ENCODE measurements around the gene DOC2B. TPM values are rescaled to one million over a fixed set of nuclear protein-coding genes. Genes with fewer than 3 reads are reported as not detected.
"Not testable (repeated sequence)": the region's sequence is repeated elsewhere in the genome, so short reads cannot be mapped to it uniquely, and the experiment has no call there.

The DOC2B gene
- total RNA-seq, 1 donor from 2014 or later: 19.4 TPM

DNA sequence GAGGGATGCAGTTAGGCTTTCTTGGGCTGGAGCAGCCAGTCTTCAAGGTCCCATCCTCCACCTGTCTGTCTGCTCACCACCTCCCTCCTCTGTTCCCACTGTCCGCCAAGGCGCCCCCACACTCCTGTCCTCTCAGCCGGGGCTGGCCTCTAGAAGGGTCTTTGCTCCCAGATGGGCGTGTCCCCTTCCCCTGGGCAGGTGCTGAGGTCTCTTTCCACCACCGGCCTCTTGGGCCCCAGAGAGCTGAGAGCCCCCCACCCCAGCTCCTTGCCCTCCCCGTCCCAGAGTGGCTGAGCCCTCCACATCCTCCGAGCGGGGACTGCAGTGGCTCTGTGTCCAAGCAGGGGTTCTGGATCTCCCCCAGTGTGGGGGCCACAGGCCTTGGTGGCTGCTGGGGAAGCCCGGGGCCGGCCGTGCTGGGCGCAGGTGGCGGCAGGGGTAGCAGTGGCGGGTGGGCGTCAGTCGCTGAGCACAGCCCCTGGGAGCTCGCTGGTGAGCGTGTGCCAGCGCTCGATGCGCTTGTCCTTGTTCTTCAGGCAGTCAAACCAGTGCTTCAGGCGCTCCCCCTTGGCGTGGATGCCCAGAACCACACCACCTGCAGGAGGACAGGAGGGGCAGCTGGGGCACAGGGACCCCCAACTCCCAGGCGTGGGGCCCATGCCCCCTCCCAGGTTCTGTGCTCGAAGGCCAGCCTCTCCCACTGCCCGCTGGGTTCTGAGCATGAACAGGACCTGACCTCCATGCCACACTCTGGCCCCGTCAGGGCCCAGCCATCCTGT is 34.3 kb downstream of the DOC2B start:
- DNase-seq (ENCODE audit: extremely low read depth, low read depth, low spot score): no peak

DNA sequence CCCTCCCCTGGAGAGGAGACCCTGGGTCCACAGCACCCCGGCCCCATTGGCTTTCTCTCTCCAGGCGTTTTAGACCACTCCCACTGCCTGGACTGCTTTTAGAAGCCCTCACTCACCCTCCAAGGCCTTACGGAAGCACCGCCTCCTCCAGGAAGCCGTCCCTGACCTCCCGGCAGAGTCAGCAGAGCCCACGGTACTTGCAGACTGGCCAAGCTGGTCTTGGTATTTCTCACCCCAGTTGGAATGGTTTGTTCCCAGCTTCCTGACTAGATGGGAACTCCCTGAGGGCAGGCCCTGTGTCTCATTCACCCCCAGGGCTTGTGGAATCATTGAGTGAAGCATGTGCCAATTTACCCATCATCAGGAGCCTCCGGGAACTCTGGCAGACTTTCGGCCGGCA is 34.9 kb downstream of the DOC2B start:
- DNase-seq (ENCODE audit: extremely low read depth, low read depth, low spot score): no peak

DNA sequence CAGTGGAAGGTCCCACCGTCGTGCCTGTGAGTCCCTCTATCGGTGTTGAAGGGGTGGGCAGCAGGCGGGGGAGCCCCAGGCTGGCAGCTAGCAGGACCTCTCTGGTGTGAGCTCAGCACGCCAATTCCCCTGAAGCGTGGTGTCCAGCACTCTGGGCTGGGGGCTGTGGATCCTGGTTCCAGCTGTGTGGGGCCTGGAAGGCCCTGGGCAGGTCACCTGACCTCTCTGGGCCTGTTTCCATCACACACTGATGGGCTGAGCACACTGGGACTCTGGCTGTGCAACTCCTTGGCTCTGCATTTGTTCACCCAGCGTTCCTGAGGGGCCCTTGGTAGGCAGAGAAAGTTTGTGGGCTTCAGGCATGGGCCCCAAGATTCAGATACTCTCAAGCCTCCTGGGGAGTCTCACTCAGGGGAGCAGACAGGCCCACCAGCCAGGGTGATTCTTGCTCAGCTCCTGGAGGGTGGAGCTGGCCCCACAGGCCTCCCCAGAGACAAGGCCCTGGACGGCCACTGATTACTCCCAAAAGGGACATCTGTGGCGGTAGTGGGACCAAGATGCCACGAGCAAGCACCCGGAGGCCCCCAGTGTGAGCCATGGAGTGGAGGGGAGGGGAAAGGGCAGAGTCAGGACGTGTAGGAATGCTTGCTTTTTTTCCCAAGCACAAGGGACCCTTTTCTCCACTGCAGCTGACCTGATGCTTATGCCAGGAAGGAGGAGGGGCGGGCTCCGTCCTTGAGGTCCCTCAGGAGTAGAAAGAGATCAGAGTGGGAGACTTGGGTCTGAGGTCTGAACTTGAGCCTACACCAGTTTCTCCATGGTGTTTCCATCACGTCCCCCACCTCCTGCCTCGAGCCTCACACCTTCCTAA is 35.5 kb downstream of the DOC2B start:
- no peak for DNase-seq (ENCODE audit: extremely low read depth, low read depth, low spot score)

DNA sequence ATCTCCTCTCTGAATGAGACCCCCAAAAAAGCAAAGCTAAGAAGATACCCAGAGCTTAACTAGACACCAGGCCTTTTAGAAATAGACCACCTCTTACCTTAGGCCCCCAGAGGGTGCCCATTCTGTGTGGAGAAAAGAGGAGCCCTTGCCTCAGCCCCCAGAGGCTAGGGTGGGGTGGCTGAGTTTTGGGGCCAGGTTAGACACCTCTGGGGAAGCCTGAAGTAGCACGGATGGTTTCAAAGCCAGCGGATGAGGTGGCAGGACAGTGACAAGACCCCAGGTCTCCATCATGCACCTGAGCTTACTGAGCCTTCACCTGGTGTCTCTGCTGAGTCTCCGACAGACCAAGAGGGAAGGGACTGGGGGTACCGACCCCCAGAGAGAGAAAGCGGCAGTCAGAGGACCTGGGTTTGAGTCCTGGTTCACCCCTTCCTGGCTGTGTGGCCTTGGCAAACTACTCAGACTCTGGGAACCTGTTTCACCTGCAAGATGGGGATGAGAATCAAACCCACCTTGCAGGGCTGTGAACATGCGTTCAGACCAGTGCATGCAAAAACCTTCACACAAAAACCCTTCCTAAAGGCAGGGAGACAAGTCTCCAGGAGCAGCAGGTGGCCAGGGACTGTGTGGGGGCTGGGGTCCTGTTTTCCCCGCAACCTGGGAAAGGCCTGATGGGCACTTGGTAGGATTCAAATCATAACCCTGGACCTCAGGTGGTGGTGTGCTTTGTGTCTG is 36.3 kb downstream of the DOC2B start:
- no peak for DNase-seq (ENCODE audit: extremely low read depth, low read depth, low spot score)

DNA sequence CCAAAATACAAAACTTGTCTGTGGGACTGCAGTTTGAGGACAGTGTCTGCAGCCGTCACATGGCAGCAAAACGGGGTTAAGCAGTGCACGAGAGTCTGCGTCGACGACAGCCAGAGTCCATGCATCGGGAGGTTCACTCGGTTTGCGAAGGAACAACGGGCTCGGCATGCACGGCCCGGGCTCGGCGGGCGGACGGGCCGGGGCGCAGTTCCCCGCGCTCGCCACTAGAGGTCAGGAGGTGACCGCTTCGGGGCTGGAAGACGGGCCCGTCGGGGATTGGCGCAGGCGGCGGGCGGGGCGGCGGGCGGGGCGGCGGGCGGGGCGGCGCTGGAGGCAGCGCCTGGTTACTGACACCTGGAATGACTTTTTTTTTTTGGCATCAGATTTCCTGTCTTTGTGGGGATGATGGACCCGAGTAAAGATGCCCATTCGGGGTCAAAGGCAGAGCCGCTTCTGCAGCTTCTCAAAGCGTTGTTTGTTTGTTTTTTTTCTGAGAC is 37.6 kb downstream of the DOC2B start:
- DNase-seq (ENCODE audit: extremely low read depth, low read depth, low spot score): no peak

DNA sequence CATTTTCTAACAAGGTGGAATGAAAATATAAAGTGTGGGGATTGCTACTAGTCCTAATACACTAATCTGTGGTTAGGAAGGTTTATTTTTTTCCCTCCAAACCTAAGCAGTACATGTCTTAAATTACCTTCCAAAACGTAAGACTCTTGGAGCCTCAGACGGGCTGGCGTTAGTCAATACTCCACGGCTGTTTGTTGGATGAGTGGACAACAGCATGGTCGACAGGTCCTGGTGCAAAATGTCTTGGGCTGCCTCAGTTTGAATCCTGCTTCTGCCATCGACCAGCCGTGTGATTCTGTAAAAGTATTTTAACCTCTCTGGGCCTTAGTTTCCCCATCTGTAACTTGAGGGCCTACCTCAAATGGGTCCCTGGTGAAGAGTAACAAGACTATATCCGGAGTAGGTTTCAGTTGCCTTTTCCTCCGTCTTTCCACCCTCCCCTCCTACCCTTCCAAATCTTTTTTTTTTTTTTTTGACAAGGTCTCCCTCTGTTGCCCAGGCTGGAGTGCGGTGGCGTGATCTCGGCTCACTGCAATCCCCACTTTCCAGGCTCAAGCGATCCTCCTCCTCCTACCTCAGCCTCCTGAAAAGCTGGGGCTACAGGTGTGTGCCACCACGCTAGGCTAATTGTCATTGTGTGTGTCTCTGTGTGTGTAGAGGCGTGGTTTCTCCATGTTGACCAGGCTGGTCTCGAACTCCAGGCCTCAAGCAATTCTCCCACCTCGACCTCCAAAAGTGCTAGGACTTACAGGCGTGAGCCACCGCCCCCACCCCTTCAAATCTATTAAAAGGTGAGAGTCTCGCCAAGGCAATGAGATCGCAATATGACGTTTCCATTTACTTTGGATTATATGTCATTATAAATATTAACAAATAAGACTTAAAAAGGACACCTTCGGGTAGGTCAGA is 38.3 kb downstream of the DOC2B start:
- DNase-seq (ENCODE audit: extremely low read depth, low read depth, low spot score): no peak

DNA sequence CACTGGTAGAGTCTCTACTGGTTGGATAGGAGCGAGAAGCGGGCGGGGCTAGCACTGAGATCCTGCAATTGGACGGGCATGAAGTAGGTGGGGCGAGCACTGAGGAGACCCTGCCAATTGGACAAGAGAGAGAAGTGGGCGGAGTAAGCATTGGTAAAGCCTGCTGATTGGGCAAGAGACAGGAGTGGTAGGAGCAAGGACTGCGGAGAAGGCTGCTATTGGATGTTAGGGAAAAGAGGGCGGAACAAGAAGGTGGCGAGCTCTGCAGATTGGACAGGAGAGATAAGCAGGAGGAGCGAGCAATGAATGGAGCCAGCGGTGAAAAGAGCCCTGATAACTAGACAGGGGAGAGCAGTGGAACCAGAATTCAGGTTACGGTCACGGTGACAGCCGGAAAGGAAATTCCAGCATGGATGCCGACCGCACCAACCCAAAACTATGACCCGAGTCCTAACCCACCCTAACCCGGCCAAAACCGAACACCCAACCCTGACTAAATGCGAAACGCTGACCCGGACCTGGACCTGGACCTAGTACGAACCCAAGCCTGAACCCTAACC is 39.3 kb downstream of the DOC2B start:
- DNase-seq (ENCODE audit: extremely low read depth, low read depth, low spot score): no peak

DNA sequence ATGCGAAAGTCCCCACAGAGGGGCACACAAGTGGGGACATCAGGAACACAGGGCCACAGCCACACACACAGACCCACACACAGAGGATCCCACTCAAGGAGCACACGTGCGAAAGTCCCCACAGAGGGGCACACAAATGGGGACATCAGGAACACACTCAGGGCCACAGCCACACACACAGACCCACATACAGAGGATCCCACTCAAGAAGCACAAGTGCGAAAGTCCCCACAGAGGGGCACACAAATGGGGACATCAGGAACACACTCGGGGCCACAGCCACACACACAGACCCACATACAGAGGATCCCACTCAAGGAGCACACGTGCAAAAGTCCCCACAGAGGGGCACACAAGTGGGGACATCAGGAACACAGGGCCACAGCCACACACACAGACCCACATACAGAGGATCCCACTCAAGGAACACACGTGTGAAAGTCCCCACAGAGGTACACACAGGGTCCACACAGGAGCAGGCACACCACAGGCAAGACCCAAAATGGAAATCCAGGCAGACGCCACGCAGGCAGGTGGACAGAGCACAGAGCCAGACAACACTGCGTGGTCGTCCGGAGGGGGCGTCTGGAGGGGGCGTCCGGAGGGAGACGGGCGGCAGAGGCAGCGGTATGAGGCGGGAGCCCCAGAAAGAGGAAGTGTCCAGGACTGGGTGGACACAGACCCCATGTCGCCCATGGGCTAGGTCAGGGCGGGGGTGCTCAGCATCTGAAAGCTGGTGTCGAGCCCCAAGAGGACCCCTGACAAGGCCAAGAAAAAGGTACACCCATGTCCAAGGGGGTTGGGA is 41.8 kb downstream of the DOC2B start:
- not testable (repeated sequence) for DNase-seq (ENCODE audit: extremely low read depth, low read depth, low spot score)

DNA sequence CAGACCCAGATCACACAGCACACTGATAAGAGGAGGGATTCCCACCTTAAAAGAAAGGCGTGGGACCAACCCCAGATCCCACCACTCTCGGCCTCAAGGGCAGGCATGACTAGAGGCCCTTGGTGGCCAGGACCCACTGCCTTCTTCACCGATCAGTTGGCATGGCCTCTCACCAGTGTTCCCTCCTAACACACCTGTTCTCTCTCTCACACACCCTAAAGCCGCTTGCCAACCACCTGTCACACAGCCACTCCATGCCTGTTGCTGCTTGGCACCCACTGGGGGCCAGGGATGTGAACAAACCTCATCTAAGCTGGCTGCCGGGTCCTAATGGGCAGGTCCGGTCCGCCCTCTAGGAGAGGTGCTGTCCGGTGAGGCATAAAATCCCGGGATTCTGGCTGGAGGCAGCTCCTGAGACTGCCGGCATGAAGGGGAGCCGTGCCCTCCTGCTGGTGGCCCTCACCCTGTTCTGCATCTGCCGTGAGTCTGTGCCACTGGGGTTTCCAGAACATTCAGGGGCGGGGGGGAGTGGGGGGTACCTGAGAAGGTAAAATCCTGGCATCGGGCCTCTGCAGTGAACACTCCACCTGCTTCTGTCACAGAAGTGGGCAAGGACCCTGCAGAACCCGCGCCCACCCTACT is 44.2 kb downstream of the DOC2B start, which contains the start of gene SCGB1C2:
Gene SCGB1C2, plus strand, starts transcription at position 404 of the 642 bp plus-strand sequence. Its CDS starts 22 bp downstream, at position 426.
- DNase-seq (ENCODE audit: extremely low read depth, low read depth, low spot score): not testable (repeated sequence)

DNA sequence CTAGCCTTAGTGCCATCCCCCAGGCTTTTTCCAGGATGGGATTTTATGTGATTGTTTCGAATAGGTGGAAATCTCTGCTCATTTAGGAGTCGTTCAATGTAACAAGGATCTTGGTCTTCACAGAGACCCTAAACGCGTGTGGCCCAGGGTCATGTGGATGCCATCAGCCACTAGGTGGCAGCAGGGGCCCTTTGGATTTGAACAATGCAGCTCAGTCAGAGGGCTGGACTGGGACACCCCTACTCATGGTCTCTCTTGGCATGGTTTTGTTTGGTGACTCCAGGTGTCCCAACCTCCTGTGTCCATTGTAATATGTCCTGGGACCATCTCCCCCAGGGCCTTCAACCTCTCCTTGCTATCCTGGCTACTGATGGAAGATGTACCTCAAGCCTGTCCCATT is 44.9 kb downstream of the DOC2B start:
- DNase-seq (ENCODE audit: extremely low read depth, low read depth, low spot score): not testable (repeated sequence)

DNA sequence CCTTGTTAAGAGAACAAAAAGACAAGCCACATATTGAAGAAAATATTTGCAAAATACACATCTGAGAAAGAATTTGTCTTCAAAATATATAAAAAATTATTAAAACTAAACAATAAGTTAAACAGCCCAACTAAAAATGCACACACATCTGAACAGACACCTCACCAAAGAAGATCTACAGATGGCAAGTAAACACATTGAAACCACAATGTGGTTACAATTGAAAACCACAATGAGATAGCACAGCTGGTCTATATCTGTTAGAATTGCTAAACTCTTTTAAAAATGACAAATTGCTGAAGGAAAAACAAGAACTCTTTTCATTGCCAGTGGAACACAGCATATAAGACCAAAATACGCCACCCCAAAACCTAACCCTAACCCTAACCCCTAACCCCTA is 45.6 kb downstream of the DOC2B start:
- not testable (repeated sequence) for DNase-seq (ENCODE audit: extremely low read depth, low read depth, low spot score)

DNA sequence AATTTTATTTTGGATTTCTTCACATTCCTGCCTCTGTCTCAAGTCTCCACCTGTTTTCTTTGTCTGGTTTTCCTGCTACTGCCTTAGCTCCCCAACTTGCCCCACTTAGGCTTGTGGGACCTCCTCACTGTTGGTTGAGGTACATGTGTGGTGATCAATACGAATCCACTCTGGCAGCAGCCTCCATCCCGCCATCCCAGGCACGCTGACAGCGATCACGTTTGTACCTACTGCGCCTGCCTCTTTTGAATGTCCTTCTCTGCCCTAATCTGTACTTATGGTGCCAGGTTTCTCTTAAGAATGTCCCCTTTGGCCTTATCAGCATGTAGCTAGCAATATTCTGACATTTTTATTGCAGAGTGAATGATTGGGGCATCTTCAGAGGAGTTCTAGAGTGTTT is 46.4 kb downstream of the DOC2B start:
- not testable (repeated sequence) for DNase-seq (ENCODE audit: extremely low read depth, low read depth, low spot score)

DNA sequence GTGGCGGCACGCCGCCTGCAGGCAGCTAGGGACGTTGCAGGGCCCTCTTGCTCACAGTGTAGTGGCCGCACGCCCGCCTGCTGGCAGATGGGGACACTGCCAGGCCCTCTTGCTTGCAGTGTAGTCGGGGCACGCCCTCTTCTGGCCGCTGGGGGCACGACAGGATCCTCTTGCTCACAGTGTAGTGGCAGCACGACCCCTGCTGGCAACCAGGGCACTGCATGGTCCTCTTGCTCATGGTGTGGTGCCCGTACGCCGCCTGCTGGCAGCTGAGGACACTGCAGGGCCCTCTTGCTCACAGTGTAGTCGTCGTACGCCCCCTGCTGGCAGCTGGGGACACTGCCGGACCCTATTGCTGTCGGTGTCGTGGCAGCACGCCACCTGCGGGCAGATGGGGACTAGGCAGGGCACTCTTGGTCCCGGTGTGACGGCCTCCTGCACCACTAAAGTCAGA is 47.1 kb downstream of the DOC2B start:
- not testable (repeated sequence) for DNase-seq (ENCODE audit: extremely low read depth, low read depth, low spot score)

DNA sequence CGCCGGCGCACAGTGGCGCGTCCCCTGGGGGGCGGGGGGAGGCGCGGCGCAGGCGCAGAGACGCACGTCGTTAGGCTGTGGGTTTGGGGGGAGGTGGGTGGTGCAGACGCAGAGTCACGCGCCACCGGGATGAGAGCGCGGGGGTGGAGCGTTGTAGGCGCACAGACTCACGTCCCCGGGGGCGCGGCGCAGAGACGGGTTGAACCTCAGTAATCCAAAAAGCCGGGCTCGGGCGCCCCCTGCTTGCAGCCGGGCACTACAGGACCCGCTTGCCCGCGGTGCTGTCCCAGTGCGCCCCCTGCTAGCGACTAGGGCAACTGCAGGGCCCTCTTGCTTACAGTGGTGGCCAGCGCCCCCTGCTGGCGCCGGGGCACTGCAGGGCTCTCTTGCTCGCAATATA is 47.5 kb downstream of the DOC2B start:
- not testable (repeated sequence) for DNase-seq (ENCODE audit: extremely low read depth, low read depth, low spot score)

DNA sequence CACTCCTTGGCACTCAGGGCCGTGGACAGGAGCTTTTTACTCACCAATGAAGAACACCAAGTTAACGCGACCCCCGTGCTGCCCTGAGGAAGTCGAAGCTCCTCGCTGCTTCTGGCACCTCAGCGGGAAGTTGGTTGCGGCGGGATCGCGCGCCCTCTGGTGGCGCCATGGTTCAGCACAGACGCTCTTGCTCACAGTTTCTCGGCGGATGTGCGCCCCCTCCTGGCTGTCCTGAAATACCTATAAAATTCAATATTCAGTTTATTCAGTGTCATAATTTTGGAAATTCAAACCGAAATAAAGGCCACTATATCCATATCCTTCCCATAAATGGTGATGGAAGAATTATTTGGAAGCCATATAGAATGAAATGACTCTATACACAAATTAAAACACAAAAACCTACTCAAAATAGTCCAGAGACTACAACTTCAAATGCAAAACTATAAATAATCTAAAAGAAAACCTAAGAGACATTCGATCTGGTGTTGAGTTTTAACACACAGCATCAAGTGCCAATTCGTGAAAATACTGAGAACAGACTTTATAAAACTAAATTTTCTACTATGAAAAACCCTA is 63.0 kb downstream of the DOC2B start:
- DNase-seq (ENCODE audit: extremely low read depth, low read depth, low spot score): not testable (repeated sequence)

DNA sequence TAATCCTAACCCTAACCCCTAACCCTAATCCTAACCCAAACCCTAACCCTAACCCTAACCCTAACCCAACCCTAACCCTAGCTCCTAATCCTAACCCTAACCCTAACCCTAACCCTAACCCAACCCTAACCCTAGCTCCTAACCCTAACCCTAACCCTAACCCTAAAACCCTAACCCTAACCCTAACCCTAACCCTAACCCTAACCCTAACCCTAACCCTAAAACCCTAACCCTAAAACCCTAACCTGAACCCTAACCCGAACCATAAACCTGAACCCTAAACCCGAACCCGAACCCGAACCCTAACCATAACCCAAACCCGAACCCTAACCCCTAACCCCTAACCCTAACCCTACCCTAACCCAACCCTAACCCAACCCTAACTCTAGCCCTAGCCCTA is 68.3 kb downstream of the DOC2B start:
- not testable (repeated sequence) for DNase-seq (ENCODE audit: extremely low read depth, low read depth, low spot score)
